ACHN (cell line): ENCODE results near the gene GPR152.
"Not testable (repeated sequence)": the region's sequence is repeated elsewhere in the genome, so short reads cannot be mapped to it uniquely, and the experiment has no call there.

Experiments
- DNase-seq: peaks from one replicate; pipeline ENCODE4 v3.0.0-alpha.2; 2015
- in situ Hi-C: cut with HindIII; loops from 2 replicates; pipeline ENCODE4 v1.10.0; 2017; ENCODE audit warnings: low sequenced_read_pairs, low pct_ligation_motif_present, low pct_unique_long_range_greater_than_20kb

Gene GPR152

GRCh38 chr11:67490727-67491065, 38.2 kb upstream of the GPR152 start:
- no peak for DNase-seq
- in situ Hi-C loops: no loop called here

- in situ Hi-C loops: no loop called here
- no peak for DNase-seq
Observed at GRCh38 chr11:67489885-67490726, 37.6 kb upstream of the GPR152 start.

DNA sequence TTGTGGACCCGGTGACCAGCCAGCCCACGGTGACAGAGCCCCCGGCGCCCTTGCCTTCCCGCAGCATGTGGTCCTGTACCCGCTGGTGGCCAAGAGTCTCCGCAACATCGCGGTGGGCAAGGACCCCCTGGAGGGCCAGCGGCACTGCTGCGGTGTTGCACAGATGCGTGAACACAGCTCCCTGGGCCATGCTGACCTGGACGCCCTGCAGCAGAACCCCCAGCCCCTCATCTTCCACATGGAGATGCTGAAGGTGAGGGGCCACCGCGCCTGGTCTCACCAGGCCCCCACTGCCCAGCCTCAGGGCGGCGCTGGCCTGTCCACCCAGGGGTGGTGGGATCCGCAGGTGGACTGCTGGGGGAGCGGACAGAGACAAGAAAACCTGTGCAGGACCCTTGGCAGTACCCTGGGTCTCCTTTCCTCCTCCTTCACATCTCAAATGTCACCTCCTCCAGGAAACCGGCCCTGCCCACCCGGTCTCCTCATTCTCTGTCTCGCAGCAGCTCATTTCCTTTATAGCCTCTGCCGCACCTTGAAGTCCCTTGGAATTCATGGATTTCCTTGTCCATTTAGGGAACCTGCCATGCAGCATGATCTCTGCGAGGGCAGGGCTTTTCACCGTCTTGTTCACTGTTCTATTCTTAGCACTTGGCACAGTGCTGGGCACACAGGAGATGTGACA, 36.8 kb upstream of the GPR152 start:
- in situ Hi-C loops: no loop called here

DNA sequence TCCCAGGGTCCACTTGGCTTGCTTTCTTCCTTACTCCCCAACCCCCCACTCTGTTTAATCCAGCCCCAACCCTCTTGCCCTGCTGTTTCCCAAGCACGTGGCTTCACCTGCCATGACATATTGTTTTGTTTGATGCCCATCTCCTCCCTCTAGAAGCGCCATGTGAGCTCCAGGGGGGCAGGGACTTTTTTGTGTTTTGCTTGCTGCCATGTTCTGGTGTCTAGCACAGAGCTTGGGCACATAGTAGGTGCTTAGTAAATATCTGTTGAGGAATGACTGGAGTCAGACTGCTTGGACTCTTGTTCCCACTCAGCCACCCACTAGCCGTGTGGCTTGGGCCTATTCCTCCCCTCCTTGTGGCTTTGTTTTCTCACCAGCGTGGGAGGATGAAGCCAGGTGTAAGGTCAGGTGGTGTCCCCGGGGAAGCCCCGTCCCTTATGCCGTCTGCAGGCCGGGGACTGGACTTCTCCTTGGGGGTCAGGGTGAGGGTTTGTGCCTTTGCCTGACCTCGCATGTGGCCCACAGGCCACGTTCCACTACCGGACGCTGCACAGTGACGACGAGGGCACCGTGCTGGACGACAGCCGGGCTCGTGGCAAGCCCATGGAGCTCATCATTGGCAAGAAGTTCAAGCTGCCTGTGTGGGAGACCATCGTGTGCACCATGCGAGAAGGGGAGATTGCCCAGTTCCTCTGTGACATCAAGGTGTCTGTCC, 34.1 kb upstream of the GPR152 start:
- in situ Hi-C loops: no loop called here
- no peak for DNase-seq

More for the DNA sequence above, 36.8 kb upstream of the GPR152 start:
- no peak for DNase-seq

- DNase-seq, in situ Hi-C loops: not testable (repeated sequence)
Observed at GRCh38 chr11:67485873-67486361, 33.4 kb upstream of the GPR152 start.

GRCh38 chr11:67484847-67485311, 32.4 kb upstream of the GPR152 start:
- in situ Hi-C loops: no loop called here
- DNase-seq: no peak

DNA sequence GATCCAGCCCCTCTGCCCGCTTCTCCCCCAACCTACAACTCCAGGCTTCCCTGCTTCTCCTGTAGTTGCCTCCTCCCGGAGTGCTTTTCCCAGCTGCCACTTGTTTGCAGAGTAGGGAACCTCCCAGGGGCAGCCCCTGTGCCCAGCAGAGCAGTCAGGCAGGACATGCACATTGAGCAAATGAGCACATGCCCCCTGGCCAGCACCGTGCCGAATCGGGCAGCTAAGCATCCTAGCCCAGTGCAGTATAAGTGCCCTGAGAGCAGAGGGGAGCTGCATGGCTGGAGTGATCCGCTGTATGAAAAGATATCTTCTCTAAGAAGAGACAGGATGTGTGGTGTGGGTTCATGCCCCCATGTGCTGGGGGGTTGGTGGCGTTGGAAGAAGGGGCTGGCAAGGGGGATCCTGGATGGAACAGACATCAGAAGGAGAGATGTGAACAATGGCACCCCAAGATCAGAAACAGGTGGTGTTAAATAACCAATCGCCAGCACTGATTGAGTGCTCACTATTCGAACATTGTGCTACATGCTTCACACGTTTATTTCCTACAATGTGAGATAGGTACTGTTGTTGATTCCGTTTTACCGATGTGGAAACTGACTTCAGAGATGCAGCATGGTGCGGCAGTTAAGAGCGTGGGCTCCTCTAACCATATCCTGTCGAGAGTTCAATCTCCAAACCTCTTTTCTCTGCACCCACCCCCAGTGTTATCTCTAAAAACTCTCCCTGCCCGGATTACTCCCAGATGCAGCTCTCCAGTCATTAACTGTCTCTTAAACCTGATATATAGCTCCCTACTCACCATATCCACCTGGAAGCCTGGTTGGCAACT, 31.5 kb upstream of the GPR152 start:
- no peak for DNase-seq
- in situ Hi-C loops: no loop called here

DNA sequence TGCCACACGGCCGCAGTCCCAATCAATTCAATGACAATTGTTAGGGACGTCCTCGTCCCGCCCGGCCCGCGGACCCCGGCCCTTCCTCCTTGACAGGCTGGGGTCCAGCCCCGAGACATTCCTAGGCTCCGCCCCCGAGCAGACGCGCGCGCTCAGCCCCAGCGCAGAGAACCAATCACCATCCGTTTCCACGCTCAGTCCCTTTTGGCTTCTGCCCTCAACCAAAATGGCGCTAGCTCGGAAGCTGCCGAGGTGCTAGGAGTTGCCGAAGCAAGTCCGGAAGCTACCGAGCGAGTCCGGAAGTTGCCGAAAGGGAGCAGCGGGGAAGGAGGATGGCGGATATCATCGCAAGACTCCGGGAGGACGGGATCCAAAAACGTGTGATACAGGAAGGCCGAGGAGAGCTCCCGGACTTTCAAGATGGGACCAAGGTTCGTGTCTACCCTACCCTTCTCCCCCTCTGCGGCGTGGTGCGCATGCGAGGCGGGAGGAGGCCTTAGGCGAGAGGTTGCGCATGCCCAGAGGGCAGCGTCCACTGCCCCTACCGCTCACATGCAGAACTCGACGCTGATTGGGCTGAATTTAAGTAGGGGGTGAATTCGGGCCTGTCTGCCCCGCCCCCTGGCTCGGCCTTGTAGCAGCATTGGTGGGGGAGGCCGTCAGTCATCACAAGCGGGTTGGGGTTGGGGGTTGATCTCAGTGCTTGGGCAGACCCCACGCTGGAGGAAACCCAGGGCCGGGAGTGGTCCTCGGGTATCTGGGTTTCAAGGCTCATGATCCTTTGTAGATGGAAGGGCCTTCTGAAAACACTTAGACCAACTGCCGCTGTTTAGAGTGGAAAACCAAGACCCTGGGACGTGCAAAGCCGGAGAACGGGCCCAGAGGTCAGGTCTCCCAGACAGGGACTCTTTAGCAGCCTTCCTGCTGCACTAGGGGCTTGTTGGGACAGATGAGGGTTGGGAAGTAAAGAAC, 30.6 kb upstream of the GPR152 start, which contains the start of gene AIP:
TSS of gene AIP (plus strand) at position 200 of the 972 bp plus-strand sequence. CDS start at position 333, 133 bp downstream.
- in situ Hi-C loops: no loop called here
- peak; percentile 97 for DNase-seq

GRCh38 chr11:67482275-67482826, 29.8 kb upstream of the GPR152 start:
- in situ Hi-C loops: no loop called here
- DNase-seq: peak; percentile 15

DNA sequence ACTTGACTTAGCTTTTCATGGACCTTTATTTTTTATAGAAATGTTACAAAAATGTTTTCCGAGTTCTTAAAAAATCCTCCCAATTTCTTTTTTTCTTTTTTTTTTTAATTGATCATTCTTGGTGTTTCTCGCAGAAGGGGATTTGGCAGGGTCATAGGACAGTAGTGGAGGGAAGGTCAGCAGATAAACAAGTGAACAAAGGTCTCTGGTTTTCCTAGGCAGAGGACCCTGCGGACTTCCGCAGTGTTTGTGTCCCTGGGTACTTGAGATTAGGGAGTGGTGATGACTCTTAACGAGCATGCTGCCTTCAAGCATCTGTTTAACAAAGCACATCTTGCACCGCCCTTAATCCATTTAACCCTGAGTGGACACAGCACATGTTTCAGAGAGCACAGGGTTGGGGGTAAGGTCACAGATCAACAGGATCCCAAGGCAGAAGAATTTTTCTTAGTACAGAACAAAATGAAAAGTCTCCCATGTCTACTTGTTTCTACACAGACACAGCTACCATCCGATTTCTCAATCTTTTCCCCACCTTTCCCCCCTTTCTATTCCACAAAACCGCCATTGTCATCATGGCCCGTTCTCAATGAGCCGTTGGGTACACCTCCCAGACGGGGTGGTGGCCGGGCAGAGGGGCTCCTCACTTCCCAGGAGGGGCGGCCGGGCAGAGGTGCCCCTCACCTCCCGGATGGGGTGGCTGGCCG, 25.0 kb upstream of the GPR152 start:
- in situ Hi-C loops, DNase-seq: not testable (repeated sequence)

DNA sequence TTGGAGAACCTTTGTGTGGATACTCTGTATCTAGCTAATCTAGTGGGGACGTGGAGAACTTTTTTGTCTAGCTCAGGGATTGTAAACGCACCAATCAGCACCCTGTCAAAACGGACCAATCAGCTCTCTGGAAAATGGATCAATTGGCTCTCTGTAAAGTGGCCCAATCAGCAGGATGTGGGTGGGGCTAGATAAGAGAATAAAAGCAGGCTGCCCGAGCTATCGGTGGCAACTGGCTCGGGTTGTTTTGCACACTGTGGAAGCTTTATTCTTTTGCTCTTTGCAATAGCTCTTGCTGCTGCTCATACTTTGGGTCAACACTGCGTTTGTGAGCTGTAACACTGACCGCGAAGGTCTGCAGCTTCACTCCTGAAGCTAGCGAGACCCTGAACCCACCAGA, 24.2 kb upstream of the GPR152 start:
- DNase-seq, in situ Hi-C loops: not testable (repeated sequence)

GRCh38 chr11:67472882-67473281, 20.4 kb upstream of the GPR152 start:
- in situ Hi-C loops: no loop called here
- no peak for DNase-seq

DNA sequence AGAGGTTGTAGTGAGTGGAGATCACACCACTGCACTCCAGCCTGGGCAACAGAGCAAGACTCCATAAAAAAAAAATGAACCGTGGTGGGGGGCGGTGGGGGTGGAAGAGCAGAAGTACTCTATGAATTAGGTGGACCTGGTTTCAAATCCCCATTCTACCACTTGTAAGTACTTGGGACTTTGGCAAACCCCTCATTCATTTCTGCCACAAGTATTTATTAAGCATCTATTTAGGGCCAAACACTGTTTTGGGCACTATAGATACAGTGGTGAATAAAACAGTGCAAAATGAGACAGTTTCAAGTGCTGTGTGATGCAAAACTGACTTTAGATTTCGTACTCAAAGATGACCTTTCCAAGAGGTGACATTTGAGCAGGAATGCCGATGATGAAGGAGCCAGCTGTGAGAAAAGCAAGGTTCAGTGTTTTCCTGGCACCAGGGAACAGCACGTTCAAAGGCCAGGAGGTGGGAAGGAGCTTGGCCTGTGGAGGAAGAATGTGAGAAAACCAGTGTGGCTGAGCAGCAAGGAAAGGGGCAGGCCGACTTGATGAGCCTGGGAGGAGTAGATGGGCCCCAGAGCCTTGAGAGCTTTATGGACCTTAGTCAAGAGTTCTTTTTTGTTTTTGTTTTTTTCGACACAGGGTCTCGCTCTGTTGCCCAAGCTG, 17.9 kb upstream of the GPR152 start:
- no peak for DNase-seq
- in situ Hi-C loops: no loop called here

GRCh38 chr11:67469508-67469811, 16.9 kb upstream of the GPR152 start:
- no peak for DNase-seq
- in situ Hi-C loops: no loop called here

DNA sequence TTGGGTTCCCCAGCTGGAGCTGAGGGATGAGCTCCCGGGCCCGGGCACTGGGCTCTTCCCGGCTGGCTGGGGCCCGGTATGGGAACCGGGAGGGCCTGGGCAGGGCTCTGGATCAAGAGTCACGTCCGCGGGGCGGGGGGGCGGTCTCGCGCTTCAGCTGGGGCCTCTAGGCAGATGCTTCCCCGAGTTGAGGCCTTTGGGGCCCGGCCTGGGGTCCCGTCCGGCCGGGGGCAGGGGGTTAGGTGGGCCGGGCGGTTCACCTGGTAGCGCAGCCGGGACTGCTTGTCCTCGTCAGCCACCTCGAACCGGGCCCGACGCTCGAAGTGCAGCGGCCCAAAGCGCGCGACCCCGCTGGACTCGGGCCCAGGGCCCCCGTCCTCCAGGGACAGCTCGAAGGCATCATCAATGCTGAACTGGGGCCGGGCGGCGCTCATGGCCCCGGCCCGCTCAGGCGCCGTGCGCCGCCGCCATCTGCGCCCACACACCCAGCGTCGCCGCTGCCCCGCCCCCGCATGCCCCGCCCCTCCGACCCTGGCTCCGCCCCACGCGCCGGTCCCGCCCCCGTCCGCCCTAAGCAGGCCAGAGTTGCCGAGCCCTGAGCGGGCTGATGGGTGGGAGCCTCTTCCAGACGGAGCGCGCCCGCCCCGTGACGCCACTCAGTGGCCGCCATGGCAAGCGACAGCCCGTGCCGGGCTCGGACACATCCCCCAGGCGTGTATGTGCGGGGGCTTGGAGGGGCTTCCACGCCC, 16.4 kb upstream of the GPR152 start, which contains the start of gene TMEM134:
TSS of gene TMEM134 (minus strand) at position 493 of the 749 bp plus-strand sequence. CDS start at position 434, 59 bp downstream.
- in situ Hi-C loops: no loop called here
- DNase-seq: peak; percentile 88
